Endothelial cell (in vitro differentiated cells): ENCODE measurements around the gene STUB1. TPM values are rescaled to one million over a fixed set of nuclear protein-coding genes. Genes with fewer than 3 reads are reported as not detected.

Experiments
- DNase-seq: peaks from one replicate; pipeline ENCODE4 v3.0.0; 2021; ENCODE audit warnings: low spot score
- H3K27ac Mint-ChIP-seq: one replicate; pipeline ENCODE4 v1.8.0; 2021; ENCODE audit warnings: mixed read lengths, inconsistent platforms; ENCODE audit not compliant: unreplicated experiment
- H3K27me3 Mint-ChIP-seq: one replicate; pipeline ENCODE4 v1.8.0; 2021; ENCODE audit warnings: mild to moderate bottlenecking, moderate library complexity, mixed read lengths, inconsistent platforms; ENCODE audit not compliant: unreplicated experiment
- H3K36me3 Mint-ChIP-seq: one replicate; pipeline ENCODE4 v1.8.0; 2021; ENCODE audit warnings: mild to moderate bottlenecking, low read depth, mixed read lengths, inconsistent platforms; ENCODE audit not compliant: unreplicated experiment
- H3K4me1 Mint-ChIP-seq: one replicate; pipeline ENCODE4 v1.8.0; 2021; ENCODE audit warnings: mild to moderate bottlenecking, mixed read lengths, inconsistent platforms; ENCODE audit not compliant: unreplicated experiment
- H3K4me3 Mint-ChIP-seq: one replicate; pipeline ENCODE4 v1.8.0; 2021; ENCODE audit warnings: mild to moderate bottlenecking, mixed read lengths, inconsistent platforms; ENCODE audit not compliant: unreplicated experiment
- H3K9me3 Mint-ChIP-seq: one replicate; pipeline ENCODE4 v1.8.0; 2021; ENCODE audit warnings: mixed read lengths, inconsistent platforms; ENCODE audit not compliant: unreplicated experiment
- CTCF ChIP-seq: fragments of 200-600 bp; sonication (generic); IDR thresholded peaks from one replicate; pipeline ENCODE4 v1.5.0; 2021; ENCODE audit warnings: antibody characterized with exemption; ENCODE audit not compliant: unreplicated experiment
- total RNA-seq: library from RNA; stranded (reverse); fragmentation: NEBNext Ultra II Directional; extraction: Animal tissue kit (Norgen Biotek cat#: 25700); gene quantifications from one replicate; pipeline ENCODE4 v1.2.1, GENCODE V29; 2021; ENCODE audit not compliant: unreplicated experiment

STUB1 gene
- total RNA-seq, 1 donor from 2014 or later, result 93.7 TPM

GRCh38 chr16:726438-727290 lies 46.5 kb downstream of the STUB1 start, which contains the start of the genes CCDC78 and HAGHL:
Gene CCDC78 (minus strand): TSS chr16:726443. CDS start chr16:726367, 76 bp downstream.
Gene HAGHL (plus strand): TSS chr16:727106. CDS start chr16:727510, 404 bp downstream.
- Mint-ChIP-seq H3K36me3 (no peaks in the 10 kb centered on the region), H3K9me3 (no peaks in the 10 kb centered on the region), H3K4me1 (no peaks in the 10 kb centered on the region), H3K4me3 (no peak within 1 kb of the TSS), H3K27ac (no peak within 1 kb of the TSS), H3K27me3 (peaks cover 6% of the 10 kb centered on the region)
- no peak for TF ChIP-seq CTCF
- no peak for DNase-seq

DNA sequence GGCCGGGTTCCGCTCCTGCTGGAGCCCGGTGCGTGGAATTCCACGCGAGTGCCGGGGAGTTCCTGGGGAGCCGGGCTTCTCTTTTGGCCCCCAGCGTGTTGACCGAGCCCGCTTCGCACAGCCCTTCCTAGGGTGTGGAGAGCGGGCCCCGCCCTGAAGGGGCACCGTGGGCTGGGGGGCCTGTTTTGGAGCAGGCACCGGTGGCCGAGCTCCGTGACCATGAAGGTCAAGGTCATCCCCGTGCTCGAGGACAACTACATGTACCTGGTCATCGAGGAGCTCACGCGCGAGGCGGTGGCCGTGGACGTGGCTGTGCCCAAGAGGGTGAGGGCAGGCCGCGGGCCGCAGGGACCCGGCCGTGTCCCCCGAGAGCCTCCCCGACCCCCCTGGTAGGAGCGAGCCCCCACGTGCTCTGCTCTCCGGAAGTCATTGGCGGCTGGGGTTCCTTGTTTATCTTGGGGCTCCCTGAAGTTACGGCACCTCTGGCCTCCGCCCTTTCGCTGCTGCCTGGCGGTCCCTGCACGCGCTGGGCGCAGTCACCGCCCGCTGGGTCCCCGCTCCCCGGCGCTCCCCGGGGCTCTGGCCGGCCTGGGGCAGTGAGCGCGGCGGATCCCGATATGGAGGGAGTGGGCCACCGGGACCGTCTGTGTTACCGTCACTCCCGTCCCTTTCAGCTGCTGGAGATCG lies 47.2 kb downstream of the STUB1 start:
- no peak for DNase-seq
- peaks cover 3% of the 10 kb centered on the region for H3K36me3 Mint-ChIP-seq
- no peaks in the 10 kb centered on the region for H3K9me3 Mint-ChIP-seq
- peaks cover 6% of the 10 kb centered on the region for H3K27me3 Mint-ChIP-seq
- no peaks in the 10 kb centered on the region for H3K4me1 Mint-ChIP-seq
- H3K4me3 Mint-ChIP-seq, result no peak overlapping the region
- no peak overlapping the region for H3K27ac Mint-ChIP-seq
- no peak for TF ChIP-seq CTCF

- Mint-ChIP-seq H3K4me3 (no peak overlapping the region), H3K27me3 (peaks cover 5% of the 10 kb centered on the region), H3K36me3 (peaks cover 10% of the 10 kb centered on the region), H3K4me1 (no peaks in the 10 kb centered on the region), H3K27ac (no peak overlapping the region), H3K9me3 (no peaks in the 10 kb centered on the region)
- no peak for TF ChIP-seq CTCF
- DNase-seq, result no peak
These were observed 48.1 kb downstream of the STUB1 start for GRCh38 chr16:728131-728889.

GRCh38 chr16:728890-729744 lies 48.9 kb downstream of the STUB1 start:
- no peak for TF ChIP-seq CTCF
- H3K36me3 Mint-ChIP-seq, result peaks cover 10% of the 10 kb centered on the region
- peaks cover 5% of the 10 kb centered on the region for H3K27me3 Mint-ChIP-seq
- H3K9me3 Mint-ChIP-seq, result no peaks in the 10 kb centered on the region
- no peak overlapping the region for H3K4me3 Mint-ChIP-seq
- no peak for DNase-seq
- no peak overlapping the region for H3K27ac Mint-ChIP-seq
- H3K4me1 Mint-ChIP-seq, result no peaks in the 10 kb centered on the region
